HG03064 (cell line): ENCODE measurements around the gene PGA4.
"Not testable (repeated sequence)": the region's sequence is repeated elsewhere in the genome, so short reads cannot be mapped to it uniquely, and the experiment has no call there.

Experiments used
- ATAC-seq: cut with Tn5 transposase; IDR thresholded peaks from one replicate; pipeline ENCODE4 v1.9.1; 2021; ENCODE audit warnings: low read depth; ENCODE audit not compliant: unreplicated experiment

Gene PGA4

DNA sequence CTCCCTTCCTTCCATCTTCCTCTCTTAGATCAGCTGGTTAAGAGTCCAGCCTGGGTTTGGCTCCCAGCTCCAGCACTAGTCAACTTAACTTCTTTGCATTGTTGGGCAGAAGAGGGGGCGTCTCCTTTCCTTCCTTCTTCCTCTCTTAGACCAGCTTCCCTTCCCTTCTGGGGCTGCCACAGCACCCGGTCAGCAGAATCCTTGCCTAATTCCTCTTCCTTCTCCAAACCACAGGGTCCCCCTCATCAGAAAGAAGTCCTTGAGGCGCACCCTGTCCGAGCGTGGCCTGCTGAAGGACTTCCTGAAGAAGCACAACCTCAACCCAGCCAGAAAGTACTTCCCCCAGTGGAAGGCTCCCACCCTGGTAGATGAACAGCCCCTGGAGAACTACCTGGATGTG is 18.3 kb upstream of the PGA4 start:
- ATAC-seq, result not testable (repeated sequence)

DNA sequence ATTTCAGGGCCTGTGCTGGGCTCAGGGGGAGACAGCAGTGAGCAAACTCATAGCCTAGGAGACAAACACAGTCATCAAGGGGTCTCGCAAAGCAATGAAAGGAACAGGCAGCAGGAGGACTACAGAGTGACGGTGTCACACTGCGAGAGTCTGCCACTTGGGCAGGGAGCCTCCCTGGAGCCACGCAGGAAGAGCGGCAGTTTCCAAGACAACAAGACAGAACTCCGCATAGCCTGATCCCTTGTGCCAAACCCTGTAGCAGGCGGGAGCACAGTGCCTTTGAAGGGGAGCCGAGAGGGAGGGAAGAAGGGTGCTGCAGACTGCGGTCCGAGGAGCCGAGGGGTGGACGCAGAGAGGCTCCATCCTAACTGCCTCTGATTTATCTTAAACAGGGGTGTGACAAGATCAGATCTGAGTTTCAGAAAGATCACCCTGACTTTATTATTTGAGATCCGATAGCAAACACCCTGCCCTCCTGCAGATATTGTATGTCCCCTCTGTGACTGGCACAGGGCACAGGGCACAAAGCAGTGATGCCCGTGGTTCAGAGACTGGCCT is 17.6 kb upstream of the PGA4 start:
- ATAC-seq, result not testable (repeated sequence)

DNA sequence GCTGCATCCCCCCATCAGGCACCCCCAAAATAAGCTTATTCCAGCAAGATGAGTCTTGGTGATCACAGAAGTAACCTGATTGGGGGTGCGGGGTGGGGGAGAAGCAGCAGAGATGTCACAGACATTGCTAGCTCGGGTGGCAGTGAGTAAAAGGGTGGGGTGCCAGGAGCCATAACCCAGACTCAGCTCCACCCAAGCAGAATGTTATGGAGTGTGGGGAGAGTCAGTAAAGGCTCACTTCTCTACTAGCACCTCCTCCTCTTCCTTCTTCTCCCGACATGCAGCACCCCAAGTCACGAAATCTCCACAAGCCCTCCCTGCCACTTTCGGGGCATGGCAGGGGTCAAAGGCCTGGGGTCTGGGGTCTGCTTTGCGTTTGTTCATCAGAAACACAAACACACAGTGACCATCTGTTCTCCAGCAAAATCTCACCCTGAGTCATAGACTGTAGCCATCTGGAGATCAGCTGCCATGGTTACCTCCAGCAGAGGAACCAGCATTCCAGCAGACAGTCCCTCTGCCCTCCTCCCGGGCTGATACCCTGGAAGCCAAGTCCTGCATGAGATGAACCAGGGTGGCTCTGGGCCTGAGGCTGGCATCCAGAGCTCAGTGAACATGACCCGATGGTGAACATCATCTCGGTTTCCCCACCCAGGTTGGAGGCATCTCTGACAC is 14.4 kb upstream of the PGA4 start:
- not testable (repeated sequence) for ATAC-seq

- not testable (repeated sequence) for ATAC-seq
These were observed 11.5 kb upstream of the PGA4 start for GRCh38 chr11:61210629-61211028.

- ATAC-seq, result not testable (repeated sequence)
These were observed 10.7 kb upstream of the PGA4 start for GRCh38 chr11:61211327-61211952.

DNA sequence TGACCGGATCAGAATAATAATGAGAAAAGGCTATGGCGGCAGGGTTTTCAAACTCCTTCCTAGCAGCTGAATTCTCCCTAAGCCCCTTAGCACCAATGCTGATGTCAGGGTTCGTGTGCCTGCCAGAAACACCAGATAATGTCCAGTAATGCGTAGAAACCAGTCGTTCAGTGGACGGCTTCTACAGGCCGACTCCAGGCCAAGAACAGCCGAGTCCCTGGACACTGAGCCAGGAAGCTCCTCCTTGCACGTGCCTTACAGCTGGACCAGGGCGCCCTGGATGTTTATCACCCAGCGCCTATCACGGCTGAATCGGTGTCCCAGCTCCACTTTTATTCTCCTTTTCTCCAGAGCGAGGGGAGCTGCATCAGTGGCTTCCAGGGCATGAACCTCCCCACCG is 9.9 kb upstream of the PGA4 start:
- ATAC-seq, result not testable (repeated sequence)

- not testable (repeated sequence) for ATAC-seq
These were observed 8.3 kb upstream of the PGA4 start for GRCh38 chr11:61213711-61214324.

DNA sequence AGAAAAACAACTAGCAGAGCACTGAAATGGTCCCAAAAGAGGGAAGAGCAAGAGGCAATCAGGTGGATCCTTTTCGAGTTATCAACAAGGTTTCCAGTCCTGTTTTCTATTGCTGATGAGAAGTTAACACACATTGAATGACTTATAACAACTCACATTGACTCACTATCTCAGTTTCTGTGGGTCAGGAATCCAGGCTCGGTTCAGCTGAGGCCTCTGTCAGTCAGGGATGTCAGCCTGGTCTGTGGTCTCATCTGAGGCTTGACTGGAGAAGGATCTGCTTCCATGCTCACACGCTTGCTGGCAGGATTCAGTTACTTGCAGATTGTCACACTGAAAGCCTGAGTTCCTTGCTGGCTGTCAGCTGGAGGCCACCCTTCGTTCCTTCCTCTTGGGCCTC is 3.8 kb upstream of the PGA4 start:
- ATAC-seq, result not testable (repeated sequence)

DNA sequence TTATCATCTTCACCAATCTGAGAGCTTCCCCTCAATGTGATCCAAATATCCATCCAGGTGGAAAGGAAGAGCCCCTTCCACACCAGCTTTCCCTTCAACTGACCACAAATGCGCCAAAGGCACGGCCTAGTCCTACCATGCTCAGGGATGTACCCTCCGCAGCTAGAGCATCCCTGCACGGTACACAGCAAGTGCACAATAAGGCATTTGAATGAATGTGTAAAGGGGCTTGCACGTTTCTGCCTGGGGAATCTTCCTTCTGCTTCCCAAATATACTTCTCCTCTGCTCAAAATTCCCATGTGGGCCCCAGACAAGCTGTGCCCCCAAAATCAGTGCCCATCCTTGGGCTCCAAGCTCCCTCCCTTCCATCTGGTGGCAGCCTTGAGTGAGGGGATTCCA is 3.1 kb upstream of the PGA4 start:
- not testable (repeated sequence) for ATAC-seq

DNA sequence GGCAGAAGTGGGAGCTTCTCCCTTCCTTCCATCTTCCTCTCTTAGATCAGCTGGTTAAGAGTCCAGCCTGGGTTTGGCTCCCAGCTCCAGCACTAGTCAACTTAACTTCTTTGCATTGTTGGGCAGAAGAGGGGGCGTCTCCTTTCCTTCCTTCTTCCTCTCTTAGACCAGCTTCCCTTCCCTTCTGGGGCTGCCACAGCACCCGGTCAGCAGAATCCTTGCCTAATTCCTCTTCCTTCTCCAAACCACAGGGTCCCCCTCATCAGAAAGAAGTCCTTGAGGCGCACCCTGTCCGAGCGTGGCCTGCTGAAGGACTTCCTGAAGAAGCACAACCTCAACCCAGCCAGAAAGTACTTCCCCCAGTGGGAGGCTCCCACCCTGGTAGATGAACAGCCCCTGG is 545 bp downstream of the PGA4 start:
- not testable (repeated sequence) for ATAC-seq

DNA sequence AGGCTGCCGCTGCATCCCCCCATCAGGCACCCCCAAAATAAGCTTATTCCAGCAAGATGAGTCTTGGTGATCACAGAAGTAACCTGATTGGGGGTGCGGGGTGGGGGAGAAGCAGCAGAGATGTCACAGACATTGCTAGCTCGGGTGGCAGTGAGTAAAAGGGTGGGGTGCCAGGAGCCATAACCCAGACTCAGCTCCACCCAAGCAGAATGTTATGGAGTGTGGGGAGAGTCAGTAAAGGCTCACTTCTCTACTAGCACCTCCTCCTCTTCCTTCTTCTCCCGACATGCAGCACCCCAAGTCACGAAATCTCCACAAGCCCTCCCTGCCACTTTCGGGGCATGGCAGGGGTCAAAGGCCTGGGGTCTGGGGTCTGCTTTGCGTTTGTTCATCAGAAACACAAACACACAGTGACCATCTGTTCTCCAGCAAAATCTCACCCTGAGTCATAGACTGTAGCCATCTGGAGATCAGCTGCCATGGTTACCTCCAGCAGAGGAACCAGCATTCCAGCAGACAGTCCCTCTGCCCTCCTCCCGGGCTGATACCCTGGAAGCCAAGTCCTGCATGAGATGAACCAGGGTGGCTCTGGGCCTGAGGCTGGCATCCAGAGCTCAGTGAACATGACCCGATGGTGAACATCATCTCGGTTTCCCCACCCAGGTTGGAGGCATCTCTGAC is 4.5 kb downstream of the PGA4 start:
- ATAC-seq, result not testable (repeated sequence)

DNA sequence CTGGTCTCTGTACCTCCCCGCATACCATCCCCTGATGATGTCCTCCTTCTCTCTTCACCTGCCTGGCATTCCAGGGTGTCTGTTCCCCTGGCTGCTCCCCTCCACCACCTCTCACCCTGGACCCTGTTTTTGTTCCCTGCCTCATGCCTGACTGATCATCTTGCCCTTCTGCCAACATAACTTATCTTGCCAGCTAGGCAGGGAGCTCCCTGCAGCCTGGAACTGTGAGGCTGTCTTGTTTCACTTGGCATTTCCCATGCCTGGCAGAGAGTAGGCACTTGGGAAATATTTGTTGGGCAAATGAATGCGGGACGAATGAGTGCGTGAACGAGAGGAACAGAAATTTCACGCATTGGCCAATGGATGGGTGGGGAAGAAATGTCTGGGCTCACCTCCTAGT is 7.3 kb downstream of the PGA4 start:
- ATAC-seq, result not testable (repeated sequence)

DNA sequence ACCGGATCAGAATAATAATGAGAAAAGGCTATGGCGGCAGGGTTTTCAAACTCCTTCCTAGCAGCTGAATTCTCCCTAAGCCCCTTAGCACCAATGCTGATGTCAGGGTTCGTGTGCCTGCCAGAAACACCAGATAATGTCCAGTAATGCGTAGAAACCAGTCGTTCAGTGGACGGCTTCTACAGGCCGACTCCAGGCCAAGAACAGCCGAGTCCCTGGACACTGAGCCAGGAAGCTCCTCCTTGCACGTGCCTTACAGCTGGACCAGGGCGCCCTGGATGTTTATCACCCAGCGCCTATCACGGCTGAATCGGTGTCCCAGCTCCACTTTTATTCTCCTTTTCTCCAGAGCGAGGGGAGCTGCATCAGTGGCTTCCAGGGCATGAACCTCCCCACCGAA is 8.9 kb downstream of the PGA4 start:
- not testable (repeated sequence) for ATAC-seq

- not testable (repeated sequence) for ATAC-seq
These were observed 9.4 kb downstream of the PGA4 start for GRCh38 chr11:61231585-61231984.

DNA sequence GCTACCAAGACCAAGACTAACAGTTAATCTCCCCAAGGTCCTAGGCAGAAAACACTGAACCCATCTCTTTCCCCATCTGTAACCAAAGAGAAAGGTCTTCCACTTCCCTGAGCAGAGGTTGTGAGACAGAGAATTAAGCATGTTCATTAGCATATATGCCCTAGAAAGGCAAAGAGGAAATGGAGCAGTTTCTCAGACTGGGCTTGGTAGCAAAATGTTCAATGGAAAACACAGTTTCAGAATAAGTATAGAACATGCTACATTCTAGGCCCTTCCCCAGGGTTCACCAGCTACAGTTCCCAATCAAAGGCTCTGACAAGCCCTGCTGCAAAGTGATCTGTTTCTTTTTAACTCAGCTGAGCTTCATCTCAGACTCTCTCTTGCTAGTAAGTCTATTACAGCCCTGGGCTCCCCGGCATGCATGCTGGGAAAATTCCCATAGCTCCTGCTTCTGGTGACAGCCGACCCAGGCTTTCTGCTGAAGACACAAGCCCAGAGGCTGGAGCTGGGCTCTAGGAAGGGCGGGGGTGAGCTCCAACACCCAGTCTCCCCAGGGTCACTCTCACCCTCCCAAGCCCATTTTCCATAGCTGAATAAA is 10.5 kb downstream of the PGA4 start:
- ATAC-seq, result not testable (repeated sequence)

- not testable (repeated sequence) for ATAC-seq
These were observed 15.0 kb downstream of the PGA4 start for GRCh38 chr11:61237130-61237529.

DNA sequence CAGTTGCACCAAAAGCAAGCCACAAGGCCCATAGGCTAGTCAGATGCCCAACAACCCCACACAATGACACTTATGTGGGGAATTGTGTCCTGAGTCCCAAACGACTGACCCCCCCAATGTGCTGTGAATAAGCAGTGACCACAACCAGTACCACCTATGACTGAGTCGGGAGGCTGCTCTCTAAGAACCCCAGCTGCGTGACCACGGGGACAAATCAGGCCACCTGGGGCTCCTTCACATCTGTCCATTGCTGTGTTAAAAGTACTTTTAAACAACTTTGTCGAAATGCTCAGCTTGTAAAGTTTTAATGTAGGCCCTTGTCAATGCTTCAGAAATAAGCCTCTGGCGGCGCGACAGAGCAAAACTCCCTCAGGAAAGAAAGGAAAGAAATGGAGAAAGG is 18.1 kb downstream of the PGA4 start:
- ATAC-seq, result not testable (repeated sequence)

GRCh38 chr11:61240875-61241274 is 18.7 kb downstream of the PGA4 start, which contains the start of gene PGA5:
TSS of gene PGA5 (plus strand) at chr11:61241175. CDS start at chr11:61241227, 52 bp downstream.
- ATAC-seq, result not testable (repeated sequence)

GRCh38 chr11:61241526-61241925 is 19.4 kb downstream of the PGA4 start:
- not testable (repeated sequence) for ATAC-seq

- ATAC-seq, result not testable (repeated sequence)
These were observed 23.3 kb downstream of the PGA4 start for GRCh38 chr11:61245284-61245964.
